A673 (cell line): ENCODE measurements around the gene CFL1. TPM values are rescaled to one million over a fixed set of nuclear protein-coding genes. Genes with fewer than 3 reads are reported as not detected.

ENCODE experiments used
- BruUV-seq: library from RNA; stranded (reverse); fragments of 400-500 nt; replicated peaks from 2 replicates; lab custom pipeline; 2021; lab: Mats Ljungman, UMichigan
- CTCF ChIA-PET: fragments of 300-600 bp; sonication (Branson Sonifier 250); formaldehyde crosslinking; loops from one replicate; lab custom pipeline; 2022; ENCODE audit warnings: antibody characterized with exemption; lab: Charles Lee
- POLR2A ChIA-PET: fragments of 300-600 bp; sonication (Branson Sonifier 250); formaldehyde crosslinking; loops from one replicate; lab custom pipeline; 2022; ENCODE audit warnings: antibody characterized with exemption; ENCODE audit not compliant: low non-redundant PET; lab: Charles Lee
- DNase-seq: peaks from one replicate; pipeline ENCODE4 v3.0.0-alpha.2; 2015; ENCODE audit warnings: low spot score
- H3K27ac ChIP-seq: fragments of 200-600 bp; sonication (generic); 2 replicates; pipeline ENCODE4 v1.5.1; 2016; ENCODE audit warnings: mixed run types, low read depth, mild to moderate bottlenecking, mixed read lengths, antibody characterized with exemption, low read length; ENCODE audit not compliant: poor library complexity, severe bottlenecking
- H3K27me3 ChIP-seq: fragments of 200-600 bp; sonication (generic); replicated peaks from 2 replicates; pipeline ENCODE4 v1.6.1; 2017; ENCODE audit warnings: mixed run types, low read depth, mild to moderate bottlenecking, mixed read lengths, antibody characterized with exemption, low read length; ENCODE audit not compliant: insufficient read depth, poor library complexity
- H3K36me3 ChIP-seq: fragments of 200-600 bp; sonication (generic); 2 replicates; pipeline ENCODE4 v1.6.1; 2016; ENCODE audit warnings: mixed run types, mild to moderate bottlenecking, mixed read lengths, antibody characterized with exemption, low read length; ENCODE audit not compliant: insufficient read depth, poor library complexity, severe bottlenecking
- H3K4me1 ChIP-seq: fragments of 200-600 bp; sonication (generic); 2 replicates; pipeline ENCODE4 v1.6.1; 2017; ENCODE audit warnings: mixed run types, mild to moderate bottlenecking, mixed read lengths, antibody characterized with exemption, low read length; ENCODE audit not compliant: insufficient read depth, poor library complexity, severe bottlenecking
- H3K4me3 ChIP-seq: fragments of 200-600 bp; sonication (generic); 2 replicates; pipeline ENCODE4 v1.5.1; 2016; ENCODE audit warnings: low read depth, mixed run types, mild to moderate bottlenecking, mixed read lengths, low read length; ENCODE audit not compliant: poor library complexity, severe bottlenecking
- H3K9me3 ChIP-seq: fragments of 200-600 bp; sonication (generic); 2 replicates; pipeline ENCODE4 v1.6.1; 2016; ENCODE audit warnings: mixed run types, low read depth, mild to moderate bottlenecking, mixed read lengths, antibody characterized with exemption, low read length; ENCODE audit not compliant: poor library complexity, severe bottlenecking
- CTCF ChIP-seq: fragments of 300-800, 200-600 bp; sonication (generic); conservative IDR thresholded peaks from 2 replicates; pipeline ENCODE4 v1.5.1; 2017; ENCODE audit warnings: low read depth, mild to moderate bottlenecking, antibody characterized with exemption, low read length, moderate library complexity, mixed read lengths
- EZH2 ChIP-seq: fragments of 200-600 bp; sonication (generic); IDR thresholded peaks from 2 replicates; pipeline ENCODE4 v1.6.1; 2017; ENCODE audit warnings: borderline replicate concordance, low read depth, mild to moderate bottlenecking, mixed read lengths, antibody characterized with exemption, low read length; ENCODE audit not compliant: poor library complexity, severe bottlenecking
- intact Hi-C: fragments of 100-400 bp; cut with micrococcal nuclease; formaldehyde crosslinking; loops from one replicate; pipeline ENCODE4 v1.10.0; 2022; ENCODE audit not compliant: unreplicated experiment
- total RNA-seq: library from RNA; stranded (reverse); gene quantifications from 2 replicates; pipeline ENCODE4 v1.2.3, GENCODE V29; 2021

Gene CFL1
- total RNA-seq, 1 experiment from 2014 or later: 1,649 TPM

DNA sequence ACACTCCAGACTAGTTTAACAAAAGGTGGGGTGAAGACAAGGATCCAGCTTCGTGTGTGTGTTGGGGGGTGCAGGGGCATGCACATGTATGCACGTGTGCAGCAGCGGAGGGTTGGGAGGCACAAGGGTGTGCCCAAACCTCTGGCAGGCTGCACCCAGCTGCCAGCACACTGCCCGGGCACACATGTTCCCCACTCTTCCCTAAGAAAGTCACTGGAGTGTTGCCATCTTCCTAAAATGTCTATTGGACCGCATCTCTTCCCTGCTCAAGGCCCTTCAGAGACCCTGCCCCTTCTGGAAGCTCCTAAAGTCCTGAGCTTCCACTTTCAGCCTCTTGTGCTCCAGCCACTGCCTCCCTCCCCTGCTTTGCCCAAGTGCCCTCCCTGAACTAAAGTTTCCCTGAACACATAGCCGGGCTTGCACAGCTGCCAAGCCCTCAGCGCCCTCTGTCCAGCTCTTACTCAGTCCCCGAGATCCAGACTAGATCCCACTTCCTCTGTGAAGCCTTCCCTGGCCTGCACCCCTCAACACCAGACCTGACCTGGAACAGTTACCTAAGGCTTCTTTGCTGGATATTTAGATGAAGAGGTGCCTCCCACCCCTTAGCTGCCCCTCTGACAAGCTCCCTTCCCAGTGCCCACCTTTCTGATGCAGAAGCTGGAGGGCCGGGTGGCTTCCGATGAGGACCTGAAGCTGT, 6.0 kb downstream of the CFL1 start:
- peaks cover 8% of the 10 kb centered on the region for H3K4me1 ChIP-seq
- intact Hi-C loops: no loop called here
- H3K27ac ChIP-seq: no peak overlapping the region
- ChIA-PET CTCF (interaction anchor here (0.5 to 1.0 kb wide), 2 partner anchors 8 to 30 kb away, joined by 6 to 7 read pairs; no protein-coding TSS in a partner anchor), POLR2A (no interaction called here)
- no TSS peak for BruUV-seq
- H3K36me3 ChIP-seq: peaks cover 57% of the 10 kb centered on the region
- no peaks in the 10 kb centered on the region for H3K9me3 ChIP-seq
- H3K27me3 ChIP-seq: no peaks in the 10 kb centered on the region
- DNase-seq: no peak
- no peak for TF ChIP-seq EZH2
- TF ChIP-seq CTCF: no peak
- no peak overlapping the region for H3K4me3 ChIP-seq

GRCh38 chr11:65851083-65851579, 6.8 kb downstream of the CFL1 start:
- Histone ChIP-seq H3K27me3 (no peaks in the 10 kb centered on the region), H3K36me3 (peaks cover 50% of the 10 kb centered on the region), H3K4me1 (peaks cover 2% of the 10 kb centered on the region), H3K9me3 (no peaks in the 10 kb centered on the region), H3K27ac (no peak overlapping the region), H3K4me3 (no peak overlapping the region)
- BruUV-seq: no TSS peak
- intact Hi-C loops: no loop called here
- POLR2A ChIA-PET: no interaction called here
- TF ChIP-seq EZH2 (no peak), CTCF (peak; percentile 65)
- peak; percentile 62 for DNase-seq
- CTCF ChIA-PET: interaction anchor here (1.0 to 1.2 kb wide), 2 partner anchors 9 to 37 kb away, joined by 5 to 6 read pairs; partner anchors contain the start of gene FIBP

- Histone ChIP-seq H3K27me3 (no peaks in the 10 kb centered on the region), H3K4me3 (no peak overlapping the region), H3K27ac (no peak overlapping the region), H3K9me3 (no peaks in the 10 kb centered on the region), H3K4me1 (no peaks in the 10 kb centered on the region), H3K36me3 (peaks cover 44% of the 10 kb centered on the region)
- BruUV-seq: no TSS peak
- POLR2A ChIA-PET: interaction anchor here (0.5 to 0.9 kb wide), 2 partner anchors 9 to 13 kb away, joined by 3 read pairs; no protein-coding TSS in a partner anchor
- CTCF ChIA-PET: interaction anchor here (0.8 to 1.2 kb wide), 2 partner anchors 34 to 38 kb away, joined by 3 to 5 read pairs; partner anchors contain the start of gene FIBP
- peak; percentile 11 for DNase-seq
- no peak for TF ChIP-seq EZH2
- no peak for TF ChIP-seq CTCF
- intact Hi-C loops: no loop called here
Measured at GRCh38 chr11:65850217-65851082, 7.5 kb downstream of the CFL1 start.
